Stimulated activated CD8-positive, alpha-beta memory T cell treated with anti-CD3 and anti-CD28 coated beads, Interleukin-4, amount 100 ng/mL, for 1 hour (primary cell): Measurements from ENCODE around the gene SLC13A4.
"Not testable (repeated sequence)": the region's sequence is repeated elsewhere in the genome, so short reads cannot be mapped to it uniquely, and the experiment has no call there.

Experiments used
- DNase-seq, 2 donors: peaks; one replicate each; pipeline ENCODE4 v3.0.0-alpha.2; 2020; ENCODE audit warnings: low read depth in 2 of 2, low spot score in 1 of 2

The SLC13A4 gene

DNA sequence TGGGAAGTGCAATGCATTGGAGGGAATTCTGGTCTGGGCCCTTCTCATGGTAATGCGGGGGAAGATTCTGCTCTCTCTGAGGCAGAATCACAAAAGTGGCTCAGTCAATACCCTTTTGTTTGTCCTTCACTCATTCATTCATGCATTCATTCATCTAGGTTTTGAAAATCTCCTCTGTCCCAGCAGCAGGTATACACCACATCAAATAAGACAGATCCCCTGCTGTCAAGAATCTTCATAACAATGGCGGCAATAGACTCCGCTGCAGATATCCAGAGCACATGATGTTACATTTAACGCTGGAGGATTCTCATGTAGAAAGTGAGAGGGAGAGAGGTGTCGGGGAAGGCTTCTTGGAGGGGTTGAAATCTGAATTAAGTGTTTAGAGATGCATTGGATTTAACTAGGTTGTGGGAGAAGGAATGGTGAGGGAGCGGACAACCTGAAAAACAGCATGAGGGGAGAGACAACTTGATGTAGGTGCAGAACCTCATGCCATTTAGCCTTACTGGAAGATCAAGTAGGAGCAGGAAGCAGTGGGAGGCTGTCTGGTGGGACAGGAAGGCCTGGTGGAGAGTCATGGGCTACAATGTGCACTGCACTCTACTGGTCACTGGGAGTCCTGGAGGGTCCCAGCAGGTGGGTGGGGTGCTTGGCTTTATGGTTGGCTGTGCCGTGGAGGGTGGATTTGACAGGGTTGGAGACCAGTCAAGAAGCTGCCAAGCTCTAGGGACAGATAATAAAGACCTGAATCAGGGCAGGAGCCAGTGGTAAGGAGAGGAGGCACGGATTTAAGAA, 25.8 kb upstream of the SLC13A4 start:
- no peak for DNase-seq

DNA sequence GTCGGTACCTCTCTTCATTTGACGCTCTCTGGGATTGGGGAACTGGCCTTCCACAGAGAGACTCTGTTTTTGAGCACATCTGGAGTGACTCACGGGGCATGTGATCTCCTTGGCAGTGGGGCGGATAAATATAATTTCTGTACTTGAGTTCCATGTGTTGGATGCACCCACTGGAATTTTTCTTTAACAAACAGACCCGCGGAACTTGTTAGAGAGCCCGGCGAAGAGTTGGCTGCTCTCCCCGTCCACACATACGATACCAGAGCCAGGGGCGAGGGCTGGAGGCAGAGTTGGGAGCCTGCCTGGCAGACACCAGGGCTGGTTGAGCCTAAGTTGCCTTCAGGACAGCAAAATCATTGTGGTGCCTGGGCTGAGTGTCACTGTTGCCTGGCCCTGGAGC, 20.8 kb upstream of the SLC13A4 start, which contains the start of gene FAM180A:
FAM180A (minus strand) TSS at position 44 of the 400 bp plus-strand sequence. CDS start 233 bp downstream, outside the sequence.
- no peak for DNase-seq

DNA sequence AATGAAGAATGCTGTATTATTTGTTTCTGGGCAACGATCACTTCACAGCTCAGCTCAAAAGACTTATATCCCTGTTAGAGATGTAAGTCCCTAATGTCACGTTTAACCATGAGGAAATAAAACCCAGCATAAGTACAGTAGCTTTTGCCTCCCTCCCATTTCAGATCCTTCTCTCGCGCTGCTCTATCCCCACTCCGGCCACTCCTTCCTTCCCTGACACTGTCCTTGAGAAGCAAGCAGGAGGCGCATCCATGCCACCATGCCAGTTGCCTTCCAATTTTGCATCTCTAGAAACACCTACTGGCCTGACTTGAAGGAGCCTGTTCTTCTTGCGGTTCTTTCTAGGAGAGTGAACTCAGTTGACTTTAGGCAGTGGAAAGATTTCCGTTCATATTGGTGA, 19.4 kb upstream of the SLC13A4 start:
- DNase-seq: no peak

DNA sequence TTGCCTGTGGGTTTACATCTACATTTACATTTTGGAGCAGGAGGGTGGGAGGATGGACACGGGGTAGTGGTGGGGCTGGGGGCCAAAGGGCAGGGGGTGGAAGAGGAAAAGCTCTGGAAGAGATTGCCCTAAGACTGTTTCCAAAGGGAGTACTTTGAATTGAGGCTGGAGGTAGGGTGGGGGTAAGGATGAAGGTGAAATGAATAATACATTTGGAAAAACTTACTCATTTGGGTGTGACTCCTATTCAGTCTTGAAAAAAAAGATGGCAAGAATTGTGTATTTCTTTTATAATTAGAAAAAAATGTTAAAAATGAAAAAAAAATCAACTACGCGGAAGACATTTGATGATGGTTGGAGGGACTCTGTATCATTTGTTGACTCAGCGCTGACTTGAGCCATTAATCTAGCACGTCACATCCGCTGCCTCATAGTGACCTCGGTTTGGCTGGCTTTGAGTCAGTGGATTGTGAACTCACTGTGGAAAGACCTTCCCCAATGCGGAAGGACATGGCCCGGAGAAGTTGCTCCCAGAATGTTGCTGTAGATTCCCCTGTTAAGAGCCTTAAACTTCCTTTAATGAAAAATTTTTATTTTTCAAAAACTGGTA, 17.8 kb upstream of the SLC13A4 start:
- no peak for DNase-seq

DNA sequence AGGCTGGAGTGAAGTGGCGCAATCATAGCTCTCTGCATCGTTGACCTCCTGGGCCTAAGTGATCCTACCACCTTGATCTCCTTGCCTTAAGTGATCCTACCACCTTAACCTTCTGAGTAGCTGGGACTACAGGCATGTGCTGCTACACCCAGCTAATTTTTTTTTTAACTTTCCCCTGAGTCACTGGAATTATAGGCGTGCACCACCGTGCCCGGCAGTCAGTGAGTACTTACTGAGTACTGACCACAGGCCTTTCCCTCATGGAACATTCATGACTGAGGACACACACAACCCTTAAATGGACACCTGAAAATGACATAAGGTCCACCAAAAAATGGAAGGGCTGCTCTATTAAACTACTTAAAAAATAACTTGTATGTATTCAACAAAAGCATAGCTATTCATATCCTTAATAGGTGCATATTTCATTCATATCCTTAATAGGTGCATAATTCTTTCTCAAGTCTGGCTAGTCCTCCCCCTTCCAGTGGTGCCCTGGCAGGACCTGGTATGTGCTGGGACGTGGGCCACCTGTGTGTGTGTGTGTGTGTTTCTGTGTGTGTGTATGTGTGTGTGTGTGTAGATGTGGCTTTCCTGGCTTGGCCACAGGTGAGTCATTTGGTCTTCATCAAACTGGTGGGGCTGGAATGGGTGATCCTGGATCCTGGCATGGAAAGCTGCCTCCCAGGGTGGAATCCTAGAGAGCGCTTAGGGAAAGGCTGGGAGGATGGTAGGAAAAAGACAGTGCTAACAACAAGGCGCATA, 17.1 kb upstream of the SLC13A4 start:
- no peak for DNase-seq

DNA sequence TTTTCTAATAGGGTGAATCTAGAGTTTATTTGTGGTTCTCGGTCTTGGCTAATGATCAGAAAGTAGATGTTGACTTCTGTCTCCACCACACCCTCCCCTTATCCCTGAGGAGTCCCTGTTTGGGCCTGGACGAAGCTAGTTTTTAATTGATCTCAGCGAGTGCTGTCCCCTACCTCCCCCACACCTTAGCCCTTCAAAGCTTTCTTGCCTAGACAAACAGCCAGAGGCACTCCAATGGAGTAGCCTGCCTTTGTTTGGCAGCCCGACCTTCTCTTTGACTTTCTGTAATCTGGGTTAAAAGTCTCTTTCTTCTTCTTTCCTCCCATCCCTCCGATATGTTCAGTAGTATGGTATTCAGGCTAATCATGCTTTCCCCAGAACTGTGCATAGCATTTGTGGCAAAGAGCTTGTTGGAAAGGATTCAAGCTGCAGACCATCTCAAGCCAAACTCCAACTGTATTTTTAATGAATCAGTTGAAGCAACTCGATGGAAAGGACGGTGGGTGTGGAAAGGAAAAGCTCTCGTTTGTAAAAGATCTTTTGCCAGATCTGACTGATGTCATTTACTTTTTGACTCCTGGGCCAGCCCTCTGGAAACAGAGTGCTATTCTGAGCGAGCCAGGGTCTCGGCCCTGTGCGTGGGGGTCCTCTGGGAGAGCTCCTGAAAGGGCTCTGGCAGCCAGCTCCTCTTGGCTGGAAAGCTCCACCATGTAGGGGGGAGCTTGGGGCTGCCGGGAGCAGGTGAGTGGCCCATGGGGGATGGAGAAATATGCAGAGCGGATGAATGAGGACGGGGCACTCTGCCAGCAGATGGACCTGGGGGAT, 16.1 kb upstream of the SLC13A4 start:
- DNase-seq: no peak

DNA sequence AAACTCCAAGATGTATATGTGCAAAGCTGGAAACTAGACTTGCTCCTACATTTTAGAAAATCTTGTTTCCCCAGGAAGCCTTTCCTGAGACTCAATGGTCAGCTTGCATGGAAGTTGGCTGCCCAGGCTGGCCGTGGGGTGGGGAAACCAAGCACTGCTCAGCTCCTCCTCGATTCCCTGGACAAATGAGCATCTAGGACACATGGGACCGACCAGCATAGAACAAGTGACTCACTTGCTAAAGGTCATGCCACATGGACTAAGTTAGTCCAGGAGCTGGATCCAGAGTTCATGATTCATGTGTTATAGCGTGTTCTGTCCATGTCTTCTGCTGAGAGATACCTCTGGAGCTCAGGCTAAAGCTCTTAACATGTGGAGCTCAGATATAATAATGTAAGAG, 14.4 kb upstream of the SLC13A4 start:
- DNase-seq: no peak

DNA sequence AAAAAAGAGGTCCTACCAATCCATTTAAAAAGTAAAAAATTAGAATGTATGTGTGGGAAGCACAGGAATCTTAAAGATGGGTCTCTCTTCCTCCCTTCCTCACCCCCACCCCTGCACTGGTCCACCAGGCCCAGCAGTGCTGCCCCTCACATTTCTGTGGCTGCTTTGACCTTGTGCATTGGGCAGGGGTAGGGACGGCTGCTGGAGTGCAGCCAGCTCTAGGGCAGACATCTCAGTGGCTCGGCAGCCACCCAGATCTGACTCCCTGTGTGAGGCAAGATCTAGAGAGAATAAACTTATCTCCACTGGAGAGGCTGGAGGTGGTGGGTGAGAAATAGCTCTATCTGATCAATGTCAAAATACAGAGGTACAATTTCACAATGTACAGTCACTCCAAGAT, 13.9 kb upstream of the SLC13A4 start:
- DNase-seq: no peak

DNA sequence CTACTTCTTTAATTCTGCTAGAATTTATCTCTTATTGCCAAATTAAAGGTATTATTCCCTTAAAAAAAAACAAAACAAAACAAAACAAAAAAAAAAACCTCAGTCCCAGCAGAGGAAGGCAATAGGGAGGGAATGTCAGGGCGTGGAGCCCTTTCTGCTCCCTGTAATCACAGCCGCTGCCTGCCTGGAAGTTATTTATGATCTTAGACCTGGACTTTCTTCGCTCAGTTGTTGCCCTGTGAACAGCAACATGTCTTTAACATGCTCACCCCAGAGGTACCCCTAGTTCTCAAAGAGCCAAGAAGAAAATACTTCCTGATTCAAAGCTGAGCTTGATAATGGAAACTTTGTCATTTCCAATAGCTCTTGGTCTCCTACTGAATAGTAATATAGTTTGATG, 12.9 kb upstream of the SLC13A4 start:
- no peak for DNase-seq

DNA sequence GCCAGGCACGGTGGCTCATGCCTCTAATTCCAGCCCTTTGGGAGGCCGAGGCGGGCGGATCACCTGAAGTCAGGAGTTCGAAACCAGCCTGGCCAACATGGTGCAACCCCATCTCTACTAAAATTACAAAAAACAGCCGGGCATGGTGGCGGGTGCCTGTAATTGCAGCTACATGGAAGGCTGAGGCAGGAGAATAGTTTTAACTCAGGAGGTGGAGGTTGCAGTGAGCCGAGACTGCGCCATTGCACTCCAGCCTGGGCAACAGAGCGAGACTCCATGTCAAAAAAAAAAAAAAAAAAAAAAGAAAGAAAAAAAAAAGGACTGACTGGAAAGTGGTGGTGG, 9.3 kb upstream of the SLC13A4 start:
- not testable (repeated sequence) for DNase-seq

DNA sequence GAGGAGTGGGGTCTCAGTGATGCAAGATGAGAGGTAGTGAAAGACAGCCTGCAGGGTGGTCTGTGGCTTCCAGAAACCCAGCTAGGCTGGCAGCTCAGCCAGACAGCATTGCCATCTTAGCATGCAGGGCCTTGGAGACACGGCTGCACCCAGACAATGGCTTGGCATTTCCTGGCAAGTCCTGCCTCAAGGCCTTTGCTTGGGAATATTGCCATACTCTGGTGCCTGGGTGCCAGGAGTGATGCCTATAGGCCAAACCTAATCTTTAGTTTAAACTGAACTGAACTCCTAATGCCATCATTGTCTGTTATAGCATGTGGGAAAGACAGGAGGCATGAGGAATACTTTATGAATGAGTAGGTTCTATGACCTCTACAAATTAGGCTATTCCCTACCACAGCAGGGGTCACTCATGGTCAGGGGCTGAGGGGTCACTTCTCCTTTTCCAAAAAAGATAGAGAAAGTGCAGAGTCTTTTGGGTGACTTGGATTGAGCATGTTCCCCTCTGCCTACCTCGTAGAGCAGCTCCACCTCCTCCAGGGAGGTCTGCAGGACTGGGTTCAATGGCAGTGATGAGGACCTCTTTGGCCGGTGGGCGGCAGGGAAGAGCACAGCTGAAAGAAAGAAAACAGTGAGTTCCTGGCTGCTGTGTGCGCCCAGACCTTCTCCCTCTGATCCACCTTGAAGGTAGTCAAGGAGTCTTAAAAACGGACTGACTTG, 8.8 kb upstream of the SLC13A4 start:
- no peak for DNase-seq

DNA sequence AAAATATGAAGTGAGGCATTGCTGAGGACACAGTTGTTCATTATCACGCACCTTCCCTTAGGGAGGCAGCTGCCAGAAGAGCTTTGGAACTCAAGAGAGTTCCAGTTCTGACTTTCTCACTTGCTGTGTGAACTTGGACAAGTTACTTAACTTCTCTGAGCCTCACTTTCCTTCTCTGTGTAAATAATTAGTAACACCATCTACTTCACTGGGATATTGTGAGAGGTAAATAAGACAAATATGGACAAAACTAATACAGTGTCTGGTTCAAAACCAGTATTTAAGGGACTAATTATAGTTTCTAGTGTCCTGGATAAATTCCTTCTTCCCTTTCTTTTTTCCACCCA, 6.3 kb upstream of the SLC13A4 start:
- no peak for DNase-seq

DNA sequence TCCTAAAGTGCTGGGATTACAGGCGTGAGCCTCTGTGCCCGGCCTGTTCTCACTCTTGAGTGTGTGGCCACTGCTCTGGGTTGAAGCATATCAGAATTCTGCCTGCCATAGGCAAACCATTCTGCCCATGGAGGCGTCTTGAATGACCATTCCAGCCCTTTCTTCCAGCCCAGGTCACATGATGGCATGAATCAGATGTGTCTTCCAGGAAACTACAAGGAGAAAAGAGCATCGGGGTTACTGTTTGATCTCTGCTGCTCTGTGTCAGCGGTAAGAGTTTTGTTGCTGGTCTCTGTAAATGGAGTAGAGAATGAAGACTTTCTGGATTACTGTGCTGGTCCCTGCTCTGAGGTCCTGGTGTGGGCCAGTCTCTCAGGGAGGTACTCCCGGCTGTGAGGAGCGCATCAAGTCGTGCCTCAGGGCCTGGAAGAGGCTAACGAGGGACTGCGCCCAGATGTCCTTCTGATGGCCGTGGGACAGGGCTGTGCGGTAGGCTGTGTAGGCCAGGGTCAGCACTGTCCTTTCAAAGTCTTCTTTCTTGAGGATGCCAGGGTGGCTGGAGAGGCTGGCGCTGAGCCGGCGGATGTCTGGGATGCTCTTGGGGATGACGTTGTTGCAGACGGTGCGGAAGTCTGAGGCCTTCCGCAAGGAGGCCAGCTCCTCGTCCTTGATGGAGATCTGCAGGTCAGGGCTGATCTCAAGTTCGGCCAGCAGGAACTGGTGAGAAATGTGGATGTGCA, 5.8 kb upstream of the SLC13A4 start:
- DNase-seq: no peak

DNA sequence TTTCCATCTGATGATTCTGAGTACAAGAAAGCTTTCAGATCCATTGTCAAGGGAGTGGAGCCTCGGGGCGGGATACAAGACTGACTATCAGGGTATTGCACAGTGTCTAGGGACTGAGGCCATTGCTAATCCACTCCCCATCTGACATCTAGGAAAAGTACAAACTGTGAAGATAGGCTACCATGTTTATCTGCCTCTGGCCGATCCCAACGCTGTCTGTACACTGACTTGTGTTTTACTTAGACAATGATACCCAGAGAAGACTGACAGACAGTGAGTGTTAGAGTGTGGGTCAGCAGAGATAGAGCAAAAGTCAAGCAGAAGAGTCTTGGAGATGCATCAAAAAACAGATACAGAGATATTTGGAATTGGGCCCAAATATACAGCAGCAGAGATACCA, 3.1 kb upstream of the SLC13A4 start:
- no peak for DNase-seq

DNA sequence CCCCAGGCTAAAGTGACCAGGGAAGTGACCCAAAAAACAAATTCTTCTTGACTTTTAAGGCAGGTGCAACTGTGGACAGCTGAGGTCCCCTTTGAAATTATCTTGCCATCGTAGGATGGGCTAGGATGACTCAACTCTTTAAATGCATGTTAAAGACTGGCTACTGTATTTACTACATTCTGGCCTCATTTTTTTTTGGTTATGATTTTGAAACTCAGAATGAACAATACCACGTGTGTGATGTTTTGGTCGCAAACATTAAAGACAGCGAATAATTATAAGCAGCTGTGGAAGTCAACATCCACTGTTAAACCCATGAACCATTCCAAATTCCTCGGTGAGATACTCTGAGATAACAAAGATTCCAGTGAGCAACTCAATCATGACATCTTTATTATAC, 1.2 kb upstream of the SLC13A4 start:
- DNase-seq: no peak

DNA sequence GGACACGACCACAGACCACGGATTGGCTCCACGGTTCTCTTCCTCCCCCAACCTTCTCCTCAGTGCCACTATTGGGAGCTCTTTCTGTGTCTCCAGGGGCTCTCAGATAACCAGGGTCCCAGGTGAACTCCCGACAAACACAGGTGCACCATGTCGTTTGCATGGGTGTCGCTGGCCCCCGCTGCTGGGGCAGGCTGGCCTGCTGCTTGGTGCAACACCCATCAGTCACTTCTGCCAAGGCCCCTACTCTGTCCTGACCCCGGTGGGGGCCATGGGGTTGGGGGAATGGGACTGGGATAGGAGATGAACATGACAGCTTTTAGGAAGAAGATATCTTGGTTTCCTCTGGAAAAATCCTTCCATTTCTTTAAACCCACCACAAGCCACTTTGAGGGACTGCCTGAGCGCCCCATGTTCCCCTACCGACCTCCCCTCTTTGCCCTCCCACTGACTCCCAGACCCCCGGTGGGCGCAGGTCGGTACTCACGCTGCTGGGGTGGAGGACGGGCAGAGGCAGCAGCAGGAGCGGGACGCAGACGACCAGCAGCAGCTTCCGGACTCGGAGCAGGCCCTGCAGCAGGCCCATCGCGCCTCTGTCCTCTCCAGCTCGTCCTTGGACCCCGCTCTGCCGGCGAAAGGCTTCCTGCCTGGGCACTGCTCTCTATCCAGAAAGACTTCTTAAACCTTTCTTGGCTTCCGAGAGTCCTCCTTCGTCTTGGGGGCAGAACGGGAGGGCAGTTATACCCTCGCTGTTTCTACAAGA, 894 bp downstream of the SLC13A4 start:
- DNase-seq: no peak

DNA sequence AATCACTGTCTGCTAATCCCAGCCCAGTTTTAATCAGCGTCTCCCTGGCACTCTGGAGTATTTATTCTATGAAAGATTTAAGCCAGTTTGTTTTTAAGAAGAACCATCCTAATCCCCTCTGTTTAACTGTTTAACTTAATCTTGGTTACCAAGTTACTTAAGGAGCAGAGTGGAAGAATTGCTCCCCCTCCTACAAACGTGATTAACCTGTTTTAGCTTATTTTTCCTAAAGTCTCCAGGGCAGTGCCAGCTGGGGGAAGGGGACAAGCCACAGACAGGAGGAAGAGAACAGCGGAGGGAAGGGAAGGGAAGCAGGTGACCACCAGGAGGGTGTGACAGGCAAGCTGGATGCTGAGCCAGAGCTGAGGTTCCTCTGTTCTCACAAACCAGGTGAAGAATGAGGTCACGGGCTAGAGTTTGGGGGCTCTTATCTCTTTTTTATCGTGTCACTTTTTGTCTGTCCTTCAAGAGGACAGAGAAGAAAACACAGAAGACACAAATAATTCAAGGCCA, 1.7 kb downstream of the SLC13A4 start:
- no peak for DNase-seq

DNA sequence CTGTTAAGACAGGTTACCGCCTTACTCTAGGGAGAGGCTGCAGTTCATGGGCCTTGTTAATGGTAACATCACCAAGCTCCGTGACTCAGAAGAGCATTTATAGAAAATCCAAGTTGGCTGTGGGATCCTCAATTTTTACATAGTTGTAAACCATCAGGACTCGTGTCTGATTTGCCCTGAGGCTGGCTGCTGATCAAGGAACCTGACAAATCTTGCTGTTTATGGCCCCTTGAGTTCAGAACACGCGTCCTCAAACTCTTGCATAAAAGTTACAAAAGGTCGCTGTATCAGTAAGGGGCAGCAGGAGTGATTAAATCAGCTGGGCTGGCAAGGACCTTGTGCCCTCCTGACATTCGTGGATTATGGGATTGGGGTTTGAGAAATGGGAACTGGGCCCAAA, 4.6 kb downstream of the SLC13A4 start:
- no peak for DNase-seq

DNA sequence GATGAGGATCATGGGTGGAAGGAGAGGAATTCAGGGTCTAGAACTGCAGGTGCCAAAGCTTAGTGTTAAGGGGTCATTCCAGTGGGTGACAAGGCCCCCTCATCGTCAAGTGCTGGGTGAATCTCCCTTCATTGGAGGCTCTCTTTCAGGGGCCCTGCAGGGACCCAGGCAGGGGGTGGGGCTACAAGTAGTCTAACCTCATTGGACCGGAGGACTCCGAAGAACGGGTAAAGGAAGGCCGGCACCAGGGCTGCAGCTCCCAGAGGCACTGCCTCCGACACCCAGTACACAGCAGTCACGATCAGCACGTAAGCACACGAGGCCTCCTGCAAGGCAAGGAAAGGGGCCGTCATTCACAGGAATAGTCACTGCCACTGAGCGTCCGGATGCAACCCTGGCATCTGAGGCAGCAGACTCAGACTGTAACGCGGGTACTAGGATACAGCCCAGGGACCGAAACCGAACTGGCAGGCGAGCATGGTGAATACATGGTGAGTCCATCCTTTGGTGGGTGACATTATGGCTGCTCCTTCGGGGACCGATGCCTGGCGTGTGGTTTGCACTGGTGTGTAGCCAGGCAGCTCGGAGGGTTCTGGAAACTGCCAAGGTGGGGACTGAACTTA, 6.7 kb downstream of the SLC13A4 start:
- no peak for DNase-seq
